ENCODE results near the gene RBBP7.

GRCh38 chrX:16914058-16914457 lies 43.9 kb upstream of the RBBP7 start:
- TF ChIP-seq ZNF274 (IDR thresholded peaks at IDR 0.05; ENCODE audit: low read depth, low read length) (no peak), YY1 (IDR thresholded peaks at IDR 0.05; ENCODE audit: insufficient read depth, insufficient read length) (no peak), SUZ12 (IDR thresholded peaks at IDR 0.05; ENCODE audit: extremely low read depth, insufficient read depth, insufficient read length) (no peak)

Data from NT2/D1 (cell line).